Stimulated activated CD8-positive, alpha-beta memory T cell treated with anti-CD3 and anti-CD28 coated beads, Interleukin-12 subunit alpha, Interleukin-12 subunit beta, amount 100 ng/mL, for 24 hours (primary cell): ENCODE measurements around the gene FAT1.

Source experiments
- DNase-seq: peaks from one replicate; pipeline ENCODE4 v3.0.0-alpha.2; 2020; ENCODE audit errors: extremely low read depth

FAT1 gene

GRCh38 chr4:186653969-186654368 lies 69.7 kb downstream of the FAT1 start:
- DNase-seq = no peak

GRCh38 chr4:186651624-186652023 lies 72.0 kb downstream of the FAT1 start:
- no peak for DNase-seq

DNA sequence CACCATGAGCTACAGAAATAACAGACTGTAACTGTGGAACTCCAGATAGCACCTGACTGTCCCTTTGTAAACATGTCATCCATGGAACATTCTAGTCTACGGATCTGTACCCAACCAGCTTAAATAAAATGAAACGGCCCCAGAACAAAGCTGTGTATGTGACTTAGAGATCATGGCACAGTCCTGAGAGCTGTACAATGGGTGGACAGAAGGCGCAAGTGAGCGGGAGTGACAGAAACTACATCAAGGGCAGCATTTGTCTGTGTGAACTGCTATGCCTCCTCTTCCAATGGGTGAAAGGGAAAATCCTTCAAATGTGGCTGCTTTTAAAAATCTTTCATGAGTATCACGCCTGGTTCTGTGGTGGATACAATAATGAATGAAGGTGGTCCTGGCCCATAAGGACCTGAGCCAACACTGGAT lies 72.5 kb downstream of the FAT1 start:
- no peak for DNase-seq

- no peak for DNase-seq
Measured at GRCh38 chr4:186650401-186651180, 73.1 kb downstream of the FAT1 start.

GRCh38 chr4:186647821-186648220 lies 75.8 kb downstream of the FAT1 start:
- no peak for DNase-seq

GRCh38 chr4:186644737-186645261 lies 78.9 kb downstream of the FAT1 start:
- DNase-seq = no peak

DNA sequence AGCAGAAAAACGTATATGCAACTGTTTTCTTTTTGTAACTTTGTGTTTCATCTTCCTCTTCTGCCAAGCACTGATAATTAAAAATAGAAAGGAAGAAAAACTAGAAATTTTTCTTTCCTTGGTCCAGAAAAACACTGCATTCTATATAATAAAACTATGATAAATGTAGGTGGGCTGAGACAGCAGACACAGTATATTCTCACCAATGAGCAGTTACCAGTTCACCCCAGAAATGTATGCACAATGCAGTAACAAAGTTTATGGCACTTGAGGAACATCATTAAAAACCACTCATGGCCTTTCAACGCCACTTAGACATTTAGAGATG lies 79.4 kb downstream of the FAT1 start:
- DNase-seq = no peak

DNA sequence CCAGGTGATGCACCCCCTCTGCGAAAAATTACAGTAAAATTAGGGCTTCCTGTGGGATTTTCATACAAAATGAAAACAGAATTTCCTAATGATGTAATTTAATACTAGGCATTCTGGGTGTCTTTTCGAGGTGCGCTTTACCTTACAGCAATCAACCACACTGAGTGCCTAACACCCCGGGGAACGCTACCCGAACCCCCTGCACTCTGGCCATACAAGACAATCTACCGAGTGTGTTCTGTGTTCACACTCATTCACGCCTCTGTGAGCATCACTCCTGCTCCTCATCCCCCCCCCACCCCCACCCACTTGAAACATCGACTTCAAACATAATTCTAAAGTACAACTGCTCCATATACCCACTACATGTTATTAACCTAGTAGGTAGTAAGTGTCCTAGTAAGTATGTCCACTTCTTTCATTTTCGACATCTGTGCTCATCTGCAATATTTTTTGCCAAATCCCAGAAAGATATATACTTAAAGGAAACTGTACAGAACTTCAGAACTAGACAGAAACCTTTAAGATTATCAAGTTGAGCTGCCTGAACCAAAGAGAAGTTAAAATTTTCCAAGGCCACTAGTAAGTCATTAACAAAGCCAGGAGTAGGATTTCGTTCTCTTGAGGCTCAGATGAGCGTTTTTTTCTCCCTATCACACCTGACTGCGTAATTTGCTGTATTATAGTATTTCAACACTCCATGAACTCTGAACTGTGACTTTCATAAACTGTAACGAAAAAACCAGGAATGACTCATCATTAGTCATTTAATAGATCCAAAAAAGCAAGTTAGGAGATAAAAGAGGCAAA lies 80.0 kb downstream of the FAT1 start:
- no peak for DNase-seq

GRCh38 chr4:186642998-186643397 lies 80.7 kb downstream of the FAT1 start:
- DNase-seq = no peak

GRCh38 chr4:186642530-186642929 lies 81.1 kb downstream of the FAT1 start:
- DNase-seq = no peak

DNA sequence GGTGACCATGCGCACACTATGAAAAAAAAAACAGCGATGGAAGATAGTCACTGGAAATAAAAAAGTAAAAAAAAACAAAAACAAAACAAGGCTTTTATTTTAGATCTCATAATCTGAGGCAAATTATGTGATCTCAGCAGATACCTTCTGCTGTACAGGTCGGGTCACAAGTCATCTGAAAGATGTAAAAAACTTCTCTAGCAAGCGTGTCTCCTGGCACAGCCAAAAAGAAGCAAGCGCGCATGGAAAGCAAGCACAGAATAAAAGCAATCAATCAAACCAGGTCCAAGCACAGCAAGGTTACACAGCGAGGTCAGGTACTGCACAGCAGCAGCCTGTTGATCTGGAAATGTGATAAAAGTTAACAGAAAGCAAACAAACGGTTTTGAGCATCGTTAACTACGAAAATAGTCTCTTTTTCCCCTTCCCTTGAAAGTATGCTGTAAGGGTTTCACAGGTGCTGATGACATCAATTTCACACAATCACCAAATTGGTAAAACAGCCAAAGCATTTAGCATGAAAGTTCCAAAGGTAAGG lies 89.0 kb downstream of the FAT1 start:
- DNase-seq = no peak

- DNase-seq = no peak
Measured at GRCh38 chr4:186633844-186634243, 89.8 kb downstream of the FAT1 start.

DNA sequence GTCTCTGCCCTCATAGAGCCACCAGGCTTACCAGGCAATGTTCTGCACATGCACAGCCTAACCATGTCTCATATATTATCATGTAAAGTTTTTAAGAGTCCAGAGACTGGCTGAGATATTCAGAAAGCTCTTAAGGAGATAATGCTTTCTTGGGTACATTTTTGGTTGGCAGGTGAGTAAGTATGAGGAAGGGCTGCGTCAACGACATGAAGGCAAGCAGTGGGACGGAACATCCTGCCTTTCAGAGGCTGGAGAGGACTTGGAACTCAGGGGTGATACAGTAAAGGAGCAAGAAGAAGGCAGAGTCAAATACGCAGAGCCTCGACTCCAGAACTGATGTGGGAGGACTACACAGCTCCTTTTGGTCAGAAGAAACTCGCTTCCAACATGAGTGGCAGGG lies 93.5 kb downstream of the FAT1 start:
- no peak for DNase-seq

- DNase-seq = no peak
Measured at GRCh38 chr4:186628058-186628711, 95.5 kb downstream of the FAT1 start.

DNA sequence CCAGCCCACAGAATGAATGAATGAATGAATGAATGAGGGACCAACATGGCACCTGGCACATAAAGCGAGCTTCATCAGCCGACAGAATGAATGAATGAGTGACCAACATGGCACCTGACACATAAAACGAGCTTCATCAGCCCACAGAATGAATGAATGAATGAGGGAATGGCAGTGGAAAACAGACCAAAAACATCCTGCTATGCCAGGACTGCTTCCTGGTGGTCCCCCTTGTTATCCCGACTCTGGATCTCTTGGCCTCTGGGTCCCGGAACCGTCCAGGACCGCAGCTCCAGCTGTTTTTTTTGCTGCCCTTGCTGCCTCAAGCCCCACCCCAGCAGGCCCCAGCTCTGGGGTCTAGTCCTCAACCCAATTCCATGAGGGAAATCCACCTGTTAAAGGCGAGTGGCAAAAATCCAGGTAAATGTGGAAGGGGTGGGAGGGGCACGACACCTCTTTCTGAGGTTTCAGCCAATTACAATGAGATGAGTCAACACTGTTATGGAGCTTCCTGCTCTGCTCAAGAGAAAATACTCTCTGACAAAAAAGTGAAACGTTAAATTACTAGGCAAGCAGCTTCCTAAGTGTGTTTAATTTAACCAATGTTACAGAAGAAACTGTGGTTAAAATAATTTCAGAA lies 96.3 kb downstream of the FAT1 start:
- DNase-seq = no peak

DNA sequence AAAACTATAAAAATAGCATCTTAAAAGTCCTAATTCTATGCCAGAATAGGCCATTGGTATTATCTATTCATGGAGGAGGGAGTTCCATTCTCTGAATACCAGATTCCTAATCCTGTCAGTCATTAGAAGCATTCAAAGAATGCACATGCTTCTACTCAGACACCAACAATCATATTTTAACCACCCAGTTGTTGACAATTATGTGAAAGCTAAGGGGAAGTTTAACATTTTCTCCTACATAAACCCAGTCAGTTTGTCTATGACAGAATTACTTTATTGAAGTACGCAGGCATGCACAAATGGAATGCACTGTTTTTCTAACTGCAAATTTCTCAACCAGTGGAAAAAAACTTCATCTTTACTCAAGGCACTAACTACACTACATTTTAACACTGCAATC lies 98.7 kb downstream of the FAT1 start:
- DNase-seq = no peak

DNA sequence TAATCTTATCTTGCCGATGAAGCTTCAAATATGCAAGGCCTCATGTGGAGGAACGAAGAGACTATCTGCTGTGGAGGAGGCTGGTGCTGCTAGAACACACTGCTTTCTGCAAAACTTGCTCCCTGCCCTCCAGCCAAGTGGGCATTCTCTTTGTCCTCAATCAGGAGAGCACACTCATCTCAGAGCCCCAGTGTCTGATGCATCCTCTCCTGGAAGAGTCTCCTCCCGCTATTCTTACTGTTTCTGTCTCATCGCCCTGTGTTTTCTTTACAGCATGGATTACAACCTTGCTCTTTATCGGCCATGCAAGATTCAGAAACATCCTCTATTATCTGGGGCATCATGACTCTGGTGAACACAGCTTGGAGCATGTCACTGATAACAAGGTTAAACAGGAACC lies 100.1 kb downstream of the FAT1 start:
- no peak for DNase-seq

- DNase-seq = no peak
Measured at GRCh38 chr4:186622788-186623464, 100.7 kb downstream of the FAT1 start.

- no peak for DNase-seq
Measured at GRCh38 chr4:186621959-186622553, 101.6 kb downstream of the FAT1 start.

DNA sequence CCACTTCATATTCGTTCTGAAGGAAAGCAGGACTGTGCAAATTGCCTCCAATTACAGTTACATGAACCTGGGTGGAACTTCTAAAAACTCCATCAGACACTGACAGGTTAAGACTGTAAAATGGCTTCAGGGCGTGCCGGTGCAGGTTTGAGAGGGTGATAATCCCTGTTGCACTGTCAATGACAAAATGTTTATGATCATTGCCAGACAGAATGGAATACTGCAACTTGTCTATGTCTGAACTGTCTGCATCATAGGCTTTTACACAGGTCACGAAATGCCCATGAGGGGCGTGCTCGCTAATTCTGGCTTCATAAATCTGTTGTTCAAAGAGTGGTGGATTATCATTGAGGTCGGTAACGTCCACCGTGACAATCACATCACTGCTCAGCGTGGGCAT lies 104.6 kb downstream of the FAT1 start:
- DNase-seq = no peak

GRCh38 chr4:186617921-186618320 lies 105.7 kb downstream of the FAT1 start:
- no peak for DNase-seq
